Measurements from ENCODE around the gene PIGQ.

The PIGQ gene

GRCh38 chr16:548586-548985, 21.2 kb upstream of the PIGQ start:
- ChIA-PET POLR2A (no interaction called here), CTCF (no interaction called here)
- TF ChIP-seq CTCF (IDR thresholded peaks at IDR 0.05; ENCODE audit: control extremely low read depth, extremely low read depth, low read depth, missing control alignments), result no peak
- no peak for DNase-seq (ENCODE audit: extremely low spot score)

- no peak for TF ChIP-seq CTCF (IDR thresholded peaks at IDR 0.05; ENCODE audit: control extremely low read depth, extremely low read depth, low read depth, missing control alignments)
- POLR2A ChIA-PET, result no interaction called here
- no peak for DNase-seq (ENCODE audit: extremely low spot score)
- CTCF ChIA-PET, result interaction anchor here (1.1 kb wide), 1 partner anchor 13 kb away, joined by 3 read pairs; no protein-coding TSS in a partner anchor
These were observed 20.1 kb upstream of the PIGQ start for GRCh38 chr16:549544-550263.

- TF ChIP-seq CTCF (IDR thresholded peaks at IDR 0.05; ENCODE audit: control extremely low read depth, extremely low read depth, low read depth, missing control alignments), result no peak
- no peak for DNase-seq (ENCODE audit: extremely low spot score)
- ChIA-PET CTCF (no interaction called here), POLR2A (no interaction called here)
These were observed 18.6 kb upstream of the PIGQ start for GRCh38 chr16:551210-551609.

GRCh38 chr16:552171-552570, 17.6 kb upstream of the PIGQ start:
- ChIA-PET POLR2A (no interaction called here), CTCF (no interaction called here)
- no peak for TF ChIP-seq CTCF (IDR thresholded peaks at IDR 0.05; ENCODE audit: control extremely low read depth, extremely low read depth, low read depth, missing control alignments)

GRCh38 chr16:553601-554296, 16.0 kb upstream of the PIGQ start:
- ChIA-PET POLR2A (interaction anchor here (0.6 kb wide), 1 partner anchor 11 kb away, joined by 3 read pairs; no protein-coding TSS in a partner anchor), CTCF (interaction anchor here (1.0 kb wide), 1 partner anchor 11 kb away, joined by 3 read pairs; no protein-coding TSS in a partner anchor)
- no peak for TF ChIP-seq CTCF (IDR thresholded peaks at IDR 0.05; ENCODE audit: control extremely low read depth, extremely low read depth, low read depth, missing control alignments)
- no peak for DNase-seq (ENCODE audit: extremely low spot score)

More at GRCh38 chr16:552171-552570, 17.6 kb upstream of the PIGQ start:
- DNase-seq (ENCODE audit: extremely low spot score), result no peak

- CTCF ChIA-PET, result interaction anchor here (1.0 kb wide), 1 partner anchor 12 kb away, joined by 3 read pairs; no protein-coding TSS in a partner anchor
- no peak for TF ChIP-seq CTCF (IDR thresholded peaks at IDR 0.05; ENCODE audit: control extremely low read depth, extremely low read depth, low read depth, missing control alignments)
- POLR2A ChIA-PET, result no interaction called here
- DNase-seq (ENCODE audit: extremely low spot score), result no peak
These were observed 15.5 kb upstream of the PIGQ start for GRCh38 chr16:554297-554621.

Data from GM10248 (cell line).